GM21786 (cell line): ENCODE results near the gene TMEM117.

Experiments used
- ATAC-seq: cut with Tn5 transposase; IDR thresholded peaks from one replicate; pipeline ENCODE4 v1.9.1; 2021; ENCODE audit not compliant: unreplicated experiment

The TMEM117 gene

GRCh38 chr12:43883748-43884147, 47.9 kb downstream of the TMEM117 start:
- no peak for ATAC-seq

- no peak for ATAC-seq
Observed at GRCh38 chr12:43884683-43885410, 49.0 kb downstream of the TMEM117 start.

GRCh38 chr12:43887397-43887796, 51.5 kb downstream of the TMEM117 start:
- ATAC-seq, result no peak

- no peak for ATAC-seq
Observed at GRCh38 chr12:43891856-43892574, 56.1 kb downstream of the TMEM117 start.

GRCh38 chr12:43893670-43894069, 57.8 kb downstream of the TMEM117 start:
- no peak for ATAC-seq

GRCh38 chr12:43895580-43896206, 59.8 kb downstream of the TMEM117 start:
- no peak for ATAC-seq

GRCh38 chr12:43896496-43896895, 60.6 kb downstream of the TMEM117 start:
- no peak for ATAC-seq

GRCh38 chr12:43898474-43898873, 62.6 kb downstream of the TMEM117 start:
- ATAC-seq, result no peak

- no peak for ATAC-seq
Observed at GRCh38 chr12:43899574-43899973, 63.7 kb downstream of the TMEM117 start.

- ATAC-seq, result no peak
Observed at GRCh38 chr12:43903686-43904085, 67.8 kb downstream of the TMEM117 start.

- no peak for ATAC-seq
Observed at GRCh38 chr12:43912859-43913258, 77.0 kb downstream of the TMEM117 start.

- ATAC-seq, result no peak
Observed at GRCh38 chr12:43914391-43914790, 78.5 kb downstream of the TMEM117 start.

GRCh38 chr12:43914923-43915468, 79.1 kb downstream of the TMEM117 start:
- ATAC-seq, result no peak

- no peak for ATAC-seq
Observed at GRCh38 chr12:43917896-43918295, 82.0 kb downstream of the TMEM117 start.

GRCh38 chr12:43921666-43922337, 85.9 kb downstream of the TMEM117 start:
- ATAC-seq, result no peak

GRCh38 chr12:43930032-43930431, 94.2 kb downstream of the TMEM117 start:
- ATAC-seq, result no peak

GRCh38 chr12:43931187-43931586, 95.3 kb downstream of the TMEM117 start:
- no peak for ATAC-seq

- no peak for ATAC-seq
Observed at GRCh38 chr12:43935581-43935980, 99.7 kb downstream of the TMEM117 start.

GRCh38 chr12:43937947-43938346, 102.1 kb downstream of the TMEM117 start:
- ATAC-seq, result peak; percentile 52

- ATAC-seq, result no peak
Observed at GRCh38 chr12:43942379-43942778, 106.5 kb downstream of the TMEM117 start.

- ATAC-seq, result no peak
Observed at GRCh38 chr12:43945983-43946382, 110.1 kb downstream of the TMEM117 start.
